Suprapubic skin (tissue), 3 donors: ENCODE results near the gene DEDD2.

Experiments
- EP300 ChIP-seq: sonication (generic); formaldehyde crosslinking; IDR thresholded peaks from one replicate; pipeline ENCODE4 v1.6.1; 2017; ENCODE audit warnings: antibody characterized with exemption
- POLR2A ChIP-seq, 2 donors: fragments of 450-650 bp; IDR thresholded peaks; one replicate each; pipeline ENCODE4 v1.6.1; 2017; ENCODE audit warnings: antibody characterized with exemption in 2 of 2, mild to moderate bottlenecking in 2 of 2, moderate library complexity in 2 of 2
- TF ChIP-seq, protein P1 (sequence below), 2 donors: fragments of 200-600 bp in 1 of 2; fragments of 450-650 bp in 1 of 2; sonication (generic) in 1 of 2; IDR thresholded peaks; one replicate each; pipeline ENCODE4 v1.5.1; 2016 to 2019; ENCODE audit warnings: antibody characterized with exemption in 2 of 2, mild to moderate bottlenecking in 1 of 2, moderate library complexity in 1 of 2

DNA sequence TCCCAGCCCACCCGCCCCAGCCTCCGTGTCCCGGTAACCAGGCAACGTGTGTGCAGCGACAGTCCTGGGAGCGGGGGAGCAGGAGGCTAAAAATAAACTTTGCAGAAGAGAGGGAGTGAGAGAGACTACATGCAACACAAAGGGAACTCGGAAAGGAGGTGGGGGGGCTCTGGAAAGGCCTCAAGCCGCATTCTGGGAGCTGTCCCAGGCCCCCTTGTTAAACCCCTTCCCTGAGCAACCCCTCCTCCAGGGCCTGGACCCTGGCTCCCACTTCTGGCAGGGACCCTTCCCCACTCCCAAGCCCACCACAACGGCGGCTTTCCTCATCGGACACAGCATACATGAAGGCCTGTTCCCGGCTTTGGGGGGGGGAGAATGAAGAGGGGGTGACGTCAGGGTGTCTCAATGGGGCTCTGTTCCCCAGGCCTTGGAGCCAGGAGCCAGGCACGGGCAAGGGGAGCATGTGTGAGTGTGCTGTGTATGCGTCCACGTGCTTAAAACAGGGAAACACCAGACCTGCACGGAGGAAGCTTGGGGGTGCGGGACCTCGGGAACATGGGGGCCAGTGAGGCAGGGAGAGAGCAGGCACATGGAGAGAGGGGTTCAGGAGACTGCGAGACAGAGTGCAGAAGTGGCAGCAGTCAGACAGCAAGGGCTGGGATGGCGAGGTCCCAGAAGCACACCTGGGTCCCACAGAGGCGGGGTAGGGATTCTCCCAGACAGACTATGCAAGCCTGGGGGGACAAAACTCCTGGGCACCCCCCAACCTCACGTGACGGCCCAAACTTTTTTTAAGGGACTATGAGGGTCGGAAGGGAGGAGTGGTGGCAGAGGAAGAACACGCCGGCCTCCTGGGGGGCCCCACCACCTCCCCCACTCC lies 35.1 kb upstream of the DEDD2 start:
- TF ChIP-seq, protein P1, sequence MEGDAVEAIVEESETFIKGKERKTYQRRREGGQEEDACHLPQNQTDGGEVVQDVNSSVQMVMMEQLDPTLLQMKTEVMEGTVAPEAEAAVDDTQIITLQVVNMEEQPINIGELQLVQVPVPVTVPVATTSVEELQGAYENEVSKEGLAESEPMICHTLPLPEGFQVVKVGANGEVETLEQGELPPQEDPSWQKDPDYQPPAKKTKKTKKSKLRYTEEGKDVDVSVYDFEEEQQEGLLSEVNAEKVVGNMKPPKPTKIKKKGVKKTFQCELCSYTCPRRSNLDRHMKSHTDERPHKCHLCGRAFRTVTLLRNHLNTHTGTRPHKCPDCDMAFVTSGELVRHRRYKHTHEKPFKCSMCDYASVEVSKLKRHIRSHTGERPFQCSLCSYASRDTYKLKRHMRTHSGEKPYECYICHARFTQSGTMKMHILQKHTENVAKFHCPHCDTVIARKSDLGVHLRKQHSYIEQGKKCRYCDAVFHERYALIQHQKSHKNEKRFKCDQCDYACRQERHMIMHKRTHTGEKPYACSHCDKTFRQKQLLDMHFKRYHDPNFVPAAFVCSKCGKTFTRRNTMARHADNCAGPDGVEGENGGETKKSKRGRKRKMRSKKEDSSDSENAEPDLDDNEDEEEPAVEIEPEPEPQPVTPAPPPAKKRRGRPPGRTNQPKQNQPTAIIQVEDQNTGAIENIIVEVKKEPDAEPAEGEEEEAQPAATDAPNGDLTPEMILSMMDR (IDR thresholded peaks at IDR 0.05): no peak
- no peak for TF ChIP-seq EP300
- no peak for TF ChIP-seq POLR2A (IDR thresholded peaks at IDR 0.05)
